ENCODE results near the gene MGLL.

GRCh38 chr3:127867412-127867811 is 45.1 kb upstream of the MGLL start:
- TF ChIP-seq, protein P1, sequence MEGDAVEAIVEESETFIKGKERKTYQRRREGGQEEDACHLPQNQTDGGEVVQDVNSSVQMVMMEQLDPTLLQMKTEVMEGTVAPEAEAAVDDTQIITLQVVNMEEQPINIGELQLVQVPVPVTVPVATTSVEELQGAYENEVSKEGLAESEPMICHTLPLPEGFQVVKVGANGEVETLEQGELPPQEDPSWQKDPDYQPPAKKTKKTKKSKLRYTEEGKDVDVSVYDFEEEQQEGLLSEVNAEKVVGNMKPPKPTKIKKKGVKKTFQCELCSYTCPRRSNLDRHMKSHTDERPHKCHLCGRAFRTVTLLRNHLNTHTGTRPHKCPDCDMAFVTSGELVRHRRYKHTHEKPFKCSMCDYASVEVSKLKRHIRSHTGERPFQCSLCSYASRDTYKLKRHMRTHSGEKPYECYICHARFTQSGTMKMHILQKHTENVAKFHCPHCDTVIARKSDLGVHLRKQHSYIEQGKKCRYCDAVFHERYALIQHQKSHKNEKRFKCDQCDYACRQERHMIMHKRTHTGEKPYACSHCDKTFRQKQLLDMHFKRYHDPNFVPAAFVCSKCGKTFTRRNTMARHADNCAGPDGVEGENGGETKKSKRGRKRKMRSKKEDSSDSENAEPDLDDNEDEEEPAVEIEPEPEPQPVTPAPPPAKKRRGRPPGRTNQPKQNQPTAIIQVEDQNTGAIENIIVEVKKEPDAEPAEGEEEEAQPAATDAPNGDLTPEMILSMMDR (IDR thresholded peaks at IDR 0.05): no peak
- TF ChIP-seq POLR2A (IDR thresholded peaks at IDR 0.05): no peak

Data from right lobe of liver (tissue), 4 donors.